ENCODE data around the gene LCTL. TPM values are rescaled to one million over a fixed set of nuclear protein-coding genes. Genes with fewer than 3 reads are reported as not detected.
"Not testable (repeated sequence)": the region's sequence is repeated elsewhere in the genome, so short reads cannot be mapped to it uniquely, and the experiment has no call there.

The LCTL gene
- polyA plus RNA-seq, 1 donor: 0.14 TPM

DNA sequence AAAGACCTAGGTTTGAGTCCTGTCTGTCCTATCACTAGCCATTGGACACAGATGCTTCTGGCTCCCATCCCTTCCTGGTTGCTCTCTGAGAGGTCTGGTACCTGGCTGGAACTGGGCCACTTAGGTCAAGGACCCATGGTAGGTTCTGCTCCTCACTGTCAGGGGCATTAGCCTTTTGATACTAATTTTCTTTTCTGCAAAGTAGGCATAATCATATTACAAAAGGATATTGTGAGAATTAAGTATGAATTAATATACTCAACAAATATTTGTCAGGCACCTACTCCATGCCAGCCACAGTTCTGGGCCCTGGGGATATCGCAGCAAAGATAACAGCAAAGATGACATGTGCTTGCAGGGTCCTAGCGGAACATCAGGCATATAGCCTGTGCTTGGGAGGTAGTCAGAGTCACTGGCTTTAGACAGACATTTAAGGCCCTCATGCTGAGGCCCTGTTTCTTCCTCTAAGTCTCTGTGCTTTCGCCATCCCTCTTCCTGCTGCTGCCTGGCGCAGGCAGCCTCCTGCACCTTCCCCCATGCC lies 25.6 kb upstream of the LCTL start:
- no peak for DNase-seq (ENCODE audit: low read depth)

DNA sequence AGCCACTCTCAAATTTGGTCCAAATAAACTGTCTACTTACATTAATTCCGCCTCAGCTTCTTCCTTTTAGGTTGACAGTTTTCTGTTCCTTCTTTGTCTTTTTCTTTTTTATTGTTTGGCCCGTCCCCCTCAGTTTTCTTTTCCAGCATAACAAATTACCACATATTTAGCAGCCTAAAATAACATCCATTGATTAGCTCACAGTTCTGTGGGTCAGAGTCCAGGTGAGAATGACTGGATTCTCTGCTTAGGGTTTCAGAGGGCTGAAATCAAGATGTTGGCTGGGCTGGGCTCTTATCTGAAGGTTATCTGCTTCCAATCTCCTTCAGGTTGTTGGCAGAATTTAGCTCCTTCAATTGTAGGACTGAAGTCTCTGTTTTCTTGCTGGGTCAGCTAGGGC lies 24.6 kb upstream of the LCTL start:
- DNase-seq (ENCODE audit: low read depth): no peak

DNA sequence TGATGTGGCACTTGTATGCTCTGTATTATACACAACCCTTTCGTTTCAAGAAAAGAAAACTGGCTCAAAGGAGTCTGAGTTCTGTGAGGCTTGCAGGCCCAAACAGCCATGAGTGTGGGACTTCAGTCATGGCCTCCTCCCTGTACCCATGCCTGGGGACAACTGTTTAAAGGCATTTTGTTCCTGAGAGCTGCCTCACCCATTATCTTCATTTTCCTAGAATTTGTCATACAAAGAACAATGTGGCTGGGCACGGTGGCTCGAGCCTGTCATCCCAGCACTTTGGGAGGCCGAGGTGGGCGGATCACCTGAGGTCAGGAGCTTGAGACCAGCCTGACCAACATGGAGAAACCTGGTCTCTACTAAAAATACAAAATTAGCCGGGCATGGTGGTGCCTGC lies 23.6 kb upstream of the LCTL start:
- DNase-seq (ENCODE audit: low read depth): not testable (repeated sequence)

DNA sequence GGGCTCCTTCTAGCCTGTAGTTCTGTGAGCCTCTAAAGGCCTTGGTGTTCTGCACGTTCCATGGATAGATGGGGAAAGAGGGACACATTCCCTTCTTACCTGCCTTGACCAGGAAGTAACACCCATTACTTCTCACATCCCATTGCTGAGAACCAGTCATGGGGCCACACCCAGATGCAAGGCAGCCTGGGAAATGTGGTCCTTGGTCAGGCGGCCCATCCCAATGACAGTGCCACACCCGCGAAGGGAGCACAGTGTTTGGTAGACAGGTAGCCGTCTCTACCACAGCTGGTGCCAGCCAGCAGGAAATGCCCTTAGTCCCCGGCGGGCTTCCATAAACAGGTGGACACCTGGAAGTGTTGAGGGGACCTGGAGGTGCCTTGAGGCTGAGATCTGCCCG lies 23.2 kb upstream of the LCTL start:
- no peak for DNase-seq (ENCODE audit: low read depth)

DNA sequence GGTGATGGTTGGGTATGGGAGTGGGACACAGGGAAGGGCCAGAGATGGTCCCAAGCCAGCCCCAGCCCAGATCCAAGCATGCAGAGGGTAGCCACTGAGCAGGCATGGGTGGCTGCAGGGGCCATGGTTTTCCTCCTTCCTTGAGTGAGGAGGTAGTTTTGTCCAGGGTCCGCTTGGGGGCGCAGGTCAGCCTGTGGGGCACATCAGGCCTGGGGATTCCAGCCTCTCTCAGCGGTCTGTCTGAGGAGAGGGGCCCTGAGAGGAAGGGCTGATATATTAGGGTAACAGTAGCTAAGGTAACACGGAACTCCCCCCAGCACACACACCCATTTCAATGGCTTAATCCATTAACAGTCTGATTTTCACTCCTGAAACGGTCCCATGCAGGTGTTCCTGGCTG lies 22.7 kb upstream of the LCTL start:
- no peak for DNase-seq (ENCODE audit: low read depth)

- DNase-seq (ENCODE audit: low read depth): no peak
Measured at GRCh38 chr15:66587749-66588148, 22.0 kb upstream of the LCTL start.

- no peak for DNase-seq (ENCODE audit: low read depth)
Measured at GRCh38 chr15:66587020-66587419, 21.2 kb upstream of the LCTL start.

DNA sequence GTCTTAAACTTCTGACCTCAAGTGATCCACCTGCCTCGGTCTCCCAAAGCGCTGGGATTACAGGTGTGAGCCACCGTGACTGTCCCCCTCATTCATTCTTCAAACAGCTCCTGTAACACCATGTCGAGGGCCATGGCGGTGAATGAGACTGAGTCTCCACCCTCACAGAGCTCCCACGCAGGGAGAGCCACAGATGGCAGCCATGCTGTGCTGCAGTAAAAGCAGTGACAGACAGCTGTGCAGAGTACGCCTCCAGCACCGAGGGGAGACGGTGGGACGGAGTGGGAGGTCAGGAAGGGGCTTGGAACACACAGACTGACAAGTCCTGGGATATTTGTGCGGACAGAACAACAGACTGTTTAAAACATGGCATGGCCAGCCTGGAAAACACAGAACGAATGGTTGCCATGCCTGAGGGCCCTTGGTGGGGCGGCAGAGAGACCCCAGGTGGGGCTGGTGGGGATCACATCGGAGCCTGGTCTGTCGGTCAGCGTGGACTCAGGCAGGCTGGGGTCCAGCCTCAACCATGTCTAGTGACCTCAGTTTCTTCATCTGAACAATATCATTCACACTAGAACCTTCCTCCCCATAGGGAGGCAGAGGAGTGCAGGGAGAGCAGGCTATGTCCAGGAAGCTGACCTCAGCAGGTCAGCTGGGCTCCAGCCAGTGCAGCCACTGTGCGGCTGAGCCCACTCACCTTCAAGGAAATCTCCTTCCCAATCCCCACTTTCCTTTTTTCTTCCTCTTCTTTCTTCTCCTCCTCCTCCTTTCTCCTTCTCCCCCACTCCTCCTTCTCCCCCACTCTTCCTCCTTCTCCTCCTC lies 20.6 kb upstream of the LCTL start:
- DNase-seq (ENCODE audit: low read depth): no peak

DNA sequence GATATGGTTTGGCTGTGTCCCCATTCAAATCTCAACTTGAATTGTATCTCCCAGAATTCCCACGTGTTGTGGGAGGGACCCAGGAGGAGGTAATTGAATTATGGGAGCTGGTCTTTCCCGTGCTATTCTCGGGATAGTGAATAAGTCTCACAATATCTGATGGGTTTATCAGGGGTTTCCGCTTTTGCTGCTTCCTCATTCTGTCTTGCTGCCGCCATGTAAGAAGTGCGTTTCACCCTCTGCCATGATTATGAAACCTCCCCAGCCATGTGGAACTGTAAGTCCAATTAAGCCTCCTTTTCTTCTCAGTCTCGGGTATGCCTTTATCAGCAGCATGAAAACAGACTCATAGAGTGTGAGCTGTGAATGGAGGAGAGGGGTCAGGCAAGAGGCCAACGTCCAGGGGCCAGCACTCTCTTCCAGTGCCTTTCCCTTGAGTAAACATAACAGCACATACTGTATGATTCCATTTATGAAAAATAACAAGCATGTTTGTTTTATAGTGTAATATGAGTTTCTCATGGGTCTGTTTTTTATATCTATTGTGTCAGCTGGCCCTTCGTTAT lies 16.3 kb upstream of the LCTL start:
- DNase-seq (ENCODE audit: low read depth): no peak

GRCh38 chr15:66580643-66581042 lies 14.8 kb upstream of the LCTL start:
- DNase-seq (ENCODE audit: low read depth): no peak

DNA sequence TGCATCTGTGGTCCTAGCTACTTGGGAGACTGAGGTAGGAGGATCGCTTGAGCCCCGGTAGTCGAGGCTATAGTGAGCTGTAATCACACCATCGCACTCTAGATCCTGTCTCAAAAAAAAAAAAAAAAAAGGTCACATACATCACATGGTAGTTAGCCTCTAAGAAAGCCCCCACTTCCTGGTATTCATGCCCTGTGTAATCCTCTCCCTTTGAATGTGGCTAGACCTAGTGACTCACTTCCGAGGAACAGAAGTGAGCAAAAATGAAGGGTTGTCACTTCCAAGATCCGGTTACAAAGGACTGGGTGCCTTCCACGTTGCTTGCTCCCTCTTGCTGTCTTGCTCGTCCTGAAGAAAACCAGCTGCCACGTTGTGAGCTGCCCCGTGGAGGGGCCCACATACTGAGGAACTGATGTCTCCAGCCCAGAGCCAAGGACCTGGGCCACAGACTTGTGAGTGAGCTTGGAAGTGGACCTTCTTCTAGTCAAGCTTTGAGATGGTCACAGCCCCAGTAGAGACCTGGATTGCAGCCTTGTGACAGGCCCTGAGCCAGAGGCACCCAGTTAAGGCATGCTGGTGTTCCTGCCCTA lies 12.6 kb upstream of the LCTL start:
- DNase-seq (ENCODE audit: low read depth): no peak

DNA sequence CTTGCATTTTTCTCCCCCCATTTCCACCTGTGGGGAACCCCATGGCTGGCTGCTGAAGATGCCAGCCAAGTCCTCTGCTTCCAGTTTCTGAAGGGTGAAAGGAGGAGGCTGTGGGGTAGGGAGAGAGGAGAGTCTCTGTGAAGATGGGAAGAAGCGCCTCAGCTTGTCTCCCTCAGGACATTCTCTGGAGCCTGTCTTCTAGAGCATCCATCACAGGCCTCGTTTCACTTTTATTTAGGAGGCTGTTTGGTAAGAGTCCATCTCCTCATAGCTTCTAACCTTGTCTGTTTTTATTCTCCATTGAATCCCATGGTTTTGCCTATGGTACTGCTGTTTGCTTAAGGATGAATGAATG lies 8.8 kb upstream of the LCTL start:
- no peak for DNase-seq (ENCODE audit: low read depth)

GRCh38 chr15:66573719-66574595 lies 8.2 kb upstream of the LCTL start:
- DNase-seq (ENCODE audit: low read depth): peak; percentile 82

GRCh38 chr15:66573348-66573718 lies 7.5 kb upstream of the LCTL start:
- no peak for DNase-seq (ENCODE audit: low read depth)

DNA sequence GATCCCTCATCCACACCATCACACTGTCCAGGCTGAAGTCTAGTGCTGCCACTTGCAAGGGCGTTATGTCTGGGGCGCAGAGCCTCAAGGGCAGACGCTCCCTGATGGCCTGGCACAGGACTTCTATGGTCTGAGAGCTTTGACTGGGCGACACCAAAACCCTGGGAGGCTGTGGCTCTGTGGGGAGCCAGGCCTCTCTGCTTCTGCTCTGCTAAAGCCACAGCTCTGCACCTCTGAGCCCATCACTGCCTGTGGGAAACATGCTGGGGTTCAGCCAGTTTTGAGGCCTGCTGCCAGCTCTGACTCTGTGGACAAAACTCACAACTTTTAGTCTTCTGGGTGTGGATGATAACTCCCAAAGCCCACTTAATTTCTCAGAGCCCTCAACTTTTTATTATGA lies 6.3 kb upstream of the LCTL start:
- DNase-seq (ENCODE audit: low read depth): no peak

- DNase-seq (ENCODE audit: low read depth): no peak
Measured at GRCh38 chr15:66570842-66571478, 5.2 kb upstream of the LCTL start.

DNA sequence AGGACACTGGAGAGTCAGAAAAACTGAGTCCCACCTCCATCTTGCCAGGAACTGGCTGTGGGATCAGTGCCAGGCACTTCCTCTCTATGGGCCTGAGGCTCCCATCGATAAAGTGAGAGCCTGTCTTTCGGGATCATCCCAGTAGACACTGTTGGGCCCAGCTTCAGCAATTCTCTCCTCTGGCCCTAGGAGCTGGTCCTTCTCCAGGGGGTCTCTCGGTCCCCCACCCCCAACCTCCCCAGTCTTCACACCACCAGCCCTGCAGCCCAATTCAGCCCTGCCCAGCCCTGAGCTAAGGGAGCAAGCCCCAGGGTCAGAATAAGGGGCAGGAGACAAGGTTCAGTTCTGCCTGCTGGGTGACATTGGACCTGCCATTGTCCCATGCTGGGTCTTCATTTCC lies 4.5 kb upstream of the LCTL start:
- DNase-seq (ENCODE audit: low read depth): no peak

GRCh38 chr15:66569461-66570137 lies 3.8 kb upstream of the LCTL start:
- DNase-seq (ENCODE audit: low read depth): no peak

- DNase-seq (ENCODE audit: low read depth): no peak
Measured at GRCh38 chr15:66567897-66568296, 2.1 kb upstream of the LCTL start.

- DNase-seq (ENCODE audit: low read depth): peak; percentile 26
Measured at GRCh38 chr15:66566963-66567531, 1.2 kb upstream of the LCTL start.
